Testis (tissue), 3 donors: ENCODE data around the gene THSD4. TPM values are rescaled to one million over a fixed set of nuclear protein-coding genes. Genes with fewer than 3 reads are reported as not detected.

Experiments used
- DNase-seq: peaks from one replicate; pipeline ENCODE4 v3.0.0-alpha.2; 2019
- H3K27ac ChIP-seq, 2 donors: fragments of 200-600 bp; sonication (generic); one replicate each; pipeline ENCODE4 v1.5.1; 2019
- H3K27me3 ChIP-seq: fragments of 200-600 bp; sonication (generic); one replicate; pipeline ENCODE4 v1.5.1; 2019
- H3K36me3 ChIP-seq: fragments of 200-600 bp; sonication (generic); one replicate; pipeline ENCODE4 v1.5.1; 2017; ENCODE audit warnings: low read depth; ENCODE audit errors: missing control alignments
- H3K4me1 ChIP-seq: fragments of 200-600 bp; sonication (generic); one replicate; pipeline ENCODE4 v1.5.1; 2019
- H3K4me3 ChIP-seq, 2 donors: fragments of 200-600 bp; sonication (generic); one replicate each; pipeline ENCODE4 v1.5.1; 2017 to 2019
- H3K9me3 ChIP-seq: fragments of 200-600 bp; sonication (generic); one replicate; pipeline ENCODE4 v1.5.1; 2017
- CTCF ChIP-seq, 3 experiments: fragments of 450-650 bp in 2 of 3; fragments of 200-600 bp in 1 of 3; sonication (generic) in 1 of 3; IDR thresholded peaks; one replicate each; pipeline ENCODE4 v1.5.1; 2016 to 2019; ENCODE audit warnings: antibody characterized with exemption in 3 of 3, mild to moderate bottlenecking in 2 of 3, moderate library complexity in 1 of 3
- POLR2A ChIP-seq: fragments of 450-650 bp; IDR thresholded peaks from one replicate; pipeline ENCODE4 v1.6.1; 2017; ENCODE audit warnings: antibody characterized with exemption, mild to moderate bottlenecking, moderate library complexity
- WGBS, 2 donors: methylation state at CpG; one replicate each; pipeline ENCODE4 v1.1.5; 2018; 5-methylcytosine and 5-hydroxymethylcytosine counted together
- intact Hi-C: fragments of 100-400 bp; cut with DNase I; formaldehyde crosslinking; loops from one replicate; pipeline ENCODE4 v1.15.1; 2023; ENCODE audit warnings: low total_unique reads
- polyA plus RNA-seq: library from polyadenylated mRNA; stranded (reverse); fragments of 350-450 nt; fragmentation: Illumina TruSeq; extraction: RNeasy Lipid Tissue Mini Kit (QIAGEN cat#74804); gene quantifications from one replicate; pipeline ENCODE4 v1.2.3, GENCODE V29; 2014; ENCODE audit warnings: low read depth, low replicate concordance; ENCODE audit not compliant: insufficient read depth
- total RNA-seq, 2 donors: library from RNA; depleted of rRNA; stranded (reverse); fragments of >200 nt; gene quantifications; one replicate each; pipeline ENCODE4 v1.2.3, GENCODE V29; 2016

THSD4 gene
- total and polyA plus RNA-seq, 3 donors from 2014 or later: 14.3 to 21.5 (median 18.2) TPM

GRCh38 chr15:71252740-71253047 is 137.4 kb downstream of the THSD4 start:
- DNase-seq: no peak
- TF ChIP-seq POLR2A (no peak), CTCF (IDR thresholded peaks at IDR 0.05) (no peak)
- no peak overlapping the region for H3K27ac ChIP-seq
- intact Hi-C loops: no loop called here
- H3K4me3 ChIP-seq: no peak overlapping the region
- no peaks in the 10 kb centered on the region for H3K9me3 ChIP-seq
- no peaks in the 10 kb centered on the region for H3K36me3 ChIP-seq
- H3K27me3 ChIP-seq: no peaks in the 10 kb centered on the region
- H3K4me1 ChIP-seq: peaks cover 17% of the 10 kb centered on the region
- WGBS, 2 donors: 92 to 95% methylated on average over 3 of the region's 3 CpGs

DNA sequence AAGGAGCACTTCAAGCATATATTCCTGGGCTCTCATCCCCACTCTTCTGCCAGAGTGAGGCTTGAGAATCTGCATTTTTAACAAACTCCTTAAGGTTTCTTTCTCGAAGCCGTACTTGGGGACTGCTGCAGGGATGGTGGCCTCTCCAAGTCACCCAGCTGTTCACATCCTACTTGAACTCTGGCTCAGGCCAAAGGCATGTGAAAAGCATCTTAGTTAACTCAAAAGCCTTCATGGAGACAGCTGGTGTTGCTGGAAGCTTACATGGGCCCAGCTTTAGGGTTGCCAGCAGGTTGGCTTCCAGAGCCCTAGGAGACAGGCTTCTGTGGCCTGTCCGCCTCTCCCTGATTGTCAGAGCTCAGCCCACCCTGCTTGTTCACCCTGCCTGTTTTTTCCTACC is 139.2 kb downstream of the THSD4 start:
- Histone ChIP-seq H3K9me3 (no peaks in the 10 kb centered on the region), H3K4me3 (no peak overlapping the region), H3K4me1 (peaks cover 17% of the 10 kb centered on the region), H3K27me3 (no peaks in the 10 kb centered on the region), H3K27ac (no peak overlapping the region), H3K36me3 (no peaks in the 10 kb centered on the region)
- no peak for DNase-seq
- intact Hi-C loops: no loop called here
- WGBS, 2 donors: 81% methylated on average over 3 of the region's 3 CpGs
- TF ChIP-seq POLR2A: no peak

DNA sequence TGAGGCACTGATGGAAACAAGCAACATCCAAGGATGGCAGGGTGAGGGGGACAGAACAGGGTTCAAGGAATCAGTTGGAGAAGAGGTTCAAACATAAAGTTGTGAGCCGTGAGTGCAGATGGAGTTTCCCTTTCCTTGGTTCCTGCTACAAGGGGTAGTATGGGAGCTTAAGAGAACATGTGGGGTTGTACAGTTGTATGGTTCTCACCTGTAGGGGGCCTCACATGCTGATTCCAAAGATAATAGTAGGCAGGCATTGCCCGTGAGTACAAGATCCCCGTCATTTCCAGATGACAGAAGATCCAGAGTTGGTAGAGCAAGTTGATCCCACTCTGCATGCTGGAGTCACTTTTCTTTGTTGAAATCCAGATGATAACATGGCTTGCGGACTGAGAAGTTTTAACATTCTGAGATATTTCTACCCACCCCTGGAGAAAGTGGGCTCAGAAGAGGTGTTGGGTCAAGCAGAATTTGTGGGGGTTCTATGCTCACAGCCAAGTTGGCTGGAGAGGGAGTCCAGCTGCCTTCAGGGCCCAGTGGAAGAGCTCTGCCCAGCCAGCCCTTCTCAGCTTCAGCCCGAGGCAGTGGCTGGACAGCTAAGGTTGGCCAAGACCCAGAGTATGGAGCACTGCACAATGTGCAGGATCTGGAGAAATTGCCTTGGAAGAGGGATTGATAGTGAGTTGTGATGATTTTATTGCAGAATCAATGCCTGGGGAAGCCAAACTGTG is 141.8 kb downstream of the THSD4 start:
- no peak overlapping the region for H3K27ac ChIP-seq
- no peaks in the 10 kb centered on the region for H3K36me3 ChIP-seq
- peaks cover 1% of the 10 kb centered on the region for H3K4me1 ChIP-seq
- intact Hi-C loops: no loop called here
- 92% methylated on average over 5 of the region's 5 CpGs for WGBS, 2 donors
- H3K9me3 ChIP-seq: no peaks in the 10 kb centered on the region
- H3K27me3 ChIP-seq: no peaks in the 10 kb centered on the region
- H3K4me3 ChIP-seq: no peak overlapping the region
- DNase-seq: no peak
- TF ChIP-seq POLR2A: no peak
- TF ChIP-seq CTCF (IDR thresholded peaks at IDR 0.05): no peak

DNA sequence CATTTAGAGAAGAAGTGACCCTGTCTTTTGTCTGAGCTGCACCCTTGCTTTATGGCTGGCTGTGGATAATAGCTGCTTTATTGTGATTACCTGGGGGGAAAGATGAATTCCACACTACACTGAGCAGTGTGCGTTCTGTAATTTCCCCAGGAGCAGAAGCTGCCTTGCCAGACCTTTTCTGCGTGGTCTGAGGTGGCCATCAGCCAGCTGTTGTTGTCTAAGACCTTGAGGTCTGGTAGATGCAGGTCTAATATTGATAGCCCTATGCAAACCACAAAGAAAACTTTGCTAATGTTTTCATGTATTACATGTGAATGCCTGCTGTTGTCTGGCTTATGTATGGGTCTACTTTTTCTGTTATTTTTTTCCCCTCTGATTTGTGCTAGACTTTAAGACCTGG is 144.6 kb downstream of the THSD4 start:
- no peaks in the 10 kb centered on the region for H3K36me3 ChIP-seq
- no peak for DNase-seq
- intact Hi-C loops: no loop called here
- H3K27me3 ChIP-seq: no peaks in the 10 kb centered on the region
- no peak overlapping the region for H3K27ac ChIP-seq
- H3K4me3 ChIP-seq: no peak overlapping the region
- no peak for TF ChIP-seq POLR2A
- TF ChIP-seq CTCF (IDR thresholded peaks at IDR 0.05): no peak
- WGBS, 2 donors: 37 to 67% methylated on average over 2 of the region's 2 CpGs
- no peaks in the 10 kb centered on the region for H3K9me3 ChIP-seq
- H3K4me1 ChIP-seq: no peaks in the 10 kb centered on the region

- Histone ChIP-seq H3K27me3 (no peaks in the 10 kb centered on the region), H3K36me3 (no peaks in the 10 kb centered on the region), H3K4me3 (no peak overlapping the region), H3K27ac (no peak overlapping the region), H3K4me1 (no peaks in the 10 kb centered on the region), H3K9me3 (no peaks in the 10 kb centered on the region)
- intact Hi-C loops: no loop called here
- 90 to 91% methylated on average over 2 of the region's 2 CpGs for WGBS, 2 donors
- no peak for DNase-seq
- no peak for TF ChIP-seq POLR2A
- TF ChIP-seq CTCF (IDR thresholded peaks at IDR 0.05): no peak
Measured at GRCh38 chr15:71261418-71261817, 146.1 kb downstream of the THSD4 start.
